SK-N-SH (cell line): ENCODE measurements around the gene GUCY2D. TPM values are rescaled to one million over a fixed set of nuclear protein-coding genes. Genes with fewer than 3 reads are reported as not detected.

Source experiments
- CTCF ChIA-PET: fragments of 300-600, 350-600 bp; formaldehyde crosslinking; extraction: SDS; loops from one replicate; lab custom pipeline; 2021; lab: Yijun Ruan, JAX
- POLR2A ChIA-PET: fragments of 350-600 bp; sonication (Branson Sonifier 250); formaldehyde crosslinking; extraction: SDS; loops from one replicate; lab custom pipeline; 2020; ENCODE audit warnings: antibody characterized with exemption, inconsistent platforms; lab: Yijun Ruan, JAX
- DNase-seq: peaks from one replicate; pipeline ENCODE4 v3.0.0; 2012
- H2AFZ ChIP-seq: fragments of 200-600 bp; sonication (generic); 2 replicates; pipeline ENCODE4 v1.8.1; 2016; ENCODE audit warnings: antibody characterized with exemption, mild to moderate bottlenecking, low read depth
- H3F3A ChIP-seq: fragments of 200-600 bp; sonication (generic); replicated peaks from 2 replicates; pipeline ENCODE3; 2016; ENCODE audit warnings: antibody characterized with exemption, mild to moderate bottlenecking; ENCODE audit not compliant: insufficient read depth
- H3K27ac ChIP-seq, 2 experiments: fragments of 200-500 bp in 1 of 2; fragments of 200-600 bp in 1 of 2; sonication (Bioruptor generic) in 1 of 2; sonication (generic), shearing (Covaris generic) in 1 of 2; 2 replicates each; pipeline versions ENCODE4 v1.5.1 to v1.6.1; 2014 to 2016; ENCODE audit warnings: low read depth in 2 of 2, inconsistent platforms in 1 of 2, low read length in 1 of 2, mild to moderate bottlenecking in 1 of 2, mixed read lengths in 1 of 2
- H3K27me3 ChIP-seq: fragments of 200-600 bp; sonication (generic), shearing (Covaris generic); 2 replicates; pipeline ENCODE4 v1.6.1; 2016; ENCODE audit warnings: mixed run types; ENCODE audit not compliant: insufficient read depth
- H3K36me3 ChIP-seq, 2 experiments: fragments of 200-500 bp in 1 of 2; fragments of 200-600 bp in 1 of 2; sonication (Bioruptor generic) in 1 of 2; sonication (generic) in 1 of 2; replicated peaks in 1 of 2; 2 replicates each; pipeline versions ENCODE3 to v1.5.1; 2014 to 2016; ENCODE audit warnings: low read length in 1 of 2, mild to moderate bottlenecking in 1 of 2; ENCODE audit not compliant: insufficient read depth in 2 of 2, control insufficient read depth in 1 of 2
- H3K4me1 ChIP-seq, 2 experiments: fragments of 200-500 bp in 1 of 2; fragments of 200-600 bp in 1 of 2; sonication (Bioruptor generic) in 1 of 2; sonication (generic), shearing (Covaris generic) in 1 of 2; 2 replicates each; pipeline versions ENCODE4 v1.5.1 to v1.6.1; 2014 to 2016; ENCODE audit warnings: low read depth in 1 of 2, low read length in 1 of 2, mixed run types in 1 of 2; ENCODE audit not compliant: insufficient read depth in 2 of 2, control insufficient read depth in 1 of 2
- H3K4me2 ChIP-seq: fragments of 200-600 bp; sonication (generic), shearing (Covaris generic); 2 replicates; pipeline ENCODE4 v1.6.1; 2017; ENCODE audit warnings: mixed run types
- H3K4me3 ChIP-seq, 2 experiments: fragments of 200-500 bp in 1 of 2; fragments of 200-600 bp in 1 of 2; sonication (Bioruptor generic) in 1 of 2; sonication (generic), shearing (Covaris generic) in 1 of 2; 2 replicates each; pipeline versions ENCODE4 v1.5.1 to v1.8.1; 2014 to 2016; ENCODE audit warnings: low read depth in 2 of 2, inconsistent platforms in 1 of 2, low read length in 1 of 2, mild to moderate bottlenecking in 1 of 2, mixed read lengths in 1 of 2, moderate library complexity in 1 of 2
- H3K79me2 ChIP-seq: fragments of 200-600 bp; sonication (generic); 2 replicates; pipeline ENCODE4 v1.8.1; 2017; ENCODE audit warnings: mild to moderate bottlenecking; ENCODE audit not compliant: insufficient read depth
- H3K9ac ChIP-seq: fragments of 200-600 bp; sonication (generic); 2 replicates; pipeline ENCODE4 v1.6.1; 2017; ENCODE audit warnings: mixed run types
- H3K9me2 ChIP-seq: fragments of 200-600 bp; sonication (generic); 2 replicates; pipeline ENCODE4 v1.6.1; 2017; ENCODE audit warnings: mixed run types
- H3K9me3 ChIP-seq: fragments of 200-600 bp; sonication (generic); 2 replicates; pipeline ENCODE4 v1.6.1; 2017; ENCODE audit warnings: mixed run types, mild to moderate bottlenecking, moderate library complexity
- H4K20me1 ChIP-seq: fragments of 200-600 bp; sonication (generic); 2 replicates; pipeline ENCODE4 v1.6.1; 2017; ENCODE audit warnings: mild to moderate bottlenecking, mixed run types; ENCODE audit not compliant: insufficient read depth
- EP300 ChIP-seq, 2 experiments: IDR thresholded peaks; 2 replicates each; pipeline versions ENCODE4 v1.4.0 to v1.6.1; 2012; ENCODE audit warnings: borderline replicate concordance in 1 of 2, low read depth in 1 of 2, low read length in 1 of 2
- EZH2phosphoT487 ChIP-seq: fragments of 200-600 bp; sonication (generic); IDR thresholded peaks from 2 replicates; pipeline ENCODE4 v1.6.1; 2017; ENCODE audit warnings: low read depth, mixed run types, mild to moderate bottlenecking, antibody characterized with exemption, moderate library complexity, borderline replicate concordance
- GABPA ChIP-seq: IDR thresholded peaks from 2 replicates; pipeline ENCODE4 v1.4.0; 2012; ENCODE audit warnings: low read depth, mild to moderate bottlenecking
- GATA2 ChIP-seq: sonication (generic); formaldehyde crosslinking; IDR thresholded peaks from 2 replicates; pipeline ENCODE4 v1.5.0; 2020; ENCODE audit warnings: mild to moderate bottlenecking, missing genetic modification reagents
- IRF3 ChIP-seq: fragments of 150-350 bp; IDR thresholded peaks from 2 replicates; pipeline ENCODE4 v1.6.1; 2016; ENCODE audit warnings: mild to moderate bottlenecking, low read depth, low read length
- JUND ChIP-seq: IDR thresholded peaks from 2 replicates; pipeline ENCODE4 v1.4.0; 2012
- MAX ChIP-seq: IDR thresholded peaks from 2 replicates; pipeline ENCODE4 v1.4.0; 2012; ENCODE audit warnings: low read depth
- MEF2A ChIP-seq: IDR thresholded peaks from 2 replicates; pipeline ENCODE4 v1.4.0; 2012; ENCODE audit warnings: low read depth, borderline replicate concordance
- MXI1 ChIP-seq: IDR thresholded peaks from 2 replicates; pipeline ENCODE4 v1.6.1; 2012; ENCODE audit warnings: mild to moderate bottlenecking, low read depth, low read length, improper control_type of control experiment
- RAD21 ChIP-seq: IDR thresholded peaks from 2 replicates; pipeline ENCODE4 v1.6.1; 2012; ENCODE audit warnings: mild to moderate bottlenecking, low read length
- REST ChIP-seq: IDR thresholded peaks from 2 replicates; pipeline ENCODE4 v1.6.1; 2012; ENCODE audit warnings: mild to moderate bottlenecking, low read depth, low read length, moderate library complexity
- RFX5 ChIP-seq: IDR thresholded peaks from 2 replicates; pipeline ENCODE4 v1.6.1; 2012; ENCODE audit warnings: mild to moderate bottlenecking, improper control_type of control experiment, low read length
- RXRA ChIP-seq: IDR thresholded peaks from 2 replicates; pipeline ENCODE4 v1.4.0; 2012; ENCODE audit warnings: low read depth, mild to moderate bottlenecking, borderline replicate concordance
- SIN3A ChIP-seq: IDR thresholded peaks from 2 replicates; pipeline ENCODE4 v1.6.1; 2012; ENCODE audit warnings: low read depth, mild to moderate bottlenecking, low read length, moderate library complexity, borderline replicate concordance
- TAF1 ChIP-seq: IDR thresholded peaks from 2 replicates; pipeline ENCODE4 v1.6.1; 2012; ENCODE audit warnings: low read depth, mild to moderate bottlenecking, low read length, moderate library complexity, borderline replicate concordance
- TEAD4 ChIP-seq: IDR thresholded peaks from 2 replicates; pipeline ENCODE4 v1.4.0; 2012; ENCODE audit warnings: mild to moderate bottlenecking, borderline replicate concordance; ENCODE audit not compliant: insufficient read depth
- USF1 ChIP-seq: IDR thresholded peaks from 2 replicates; pipeline ENCODE4 v1.4.0; 2012; ENCODE audit warnings: low read depth, borderline replicate concordance
- YY1 ChIP-seq: IDR thresholded peaks from 2 replicates; pipeline ENCODE4 v1.4.0; 2012; ENCODE audit warnings: low read depth, mild to moderate bottlenecking
- WGBS: methylation state at CpG from one replicate; pipeline ENCODE4 v1.1.6; 2017; ENCODE audit warnings: low lambda C conversion rate; 5-methylcytosine and 5-hydroxymethylcytosine counted together
- polyA plus RNA-seq, 3 experiments: library from polyadenylated mRNA; depleted of rRNA; stranded (reverse); fragments of >200 nt; gene quantifications; 2 replicates each; pipeline ENCODE4 v1.2.3, GENCODE V29; 2012
- TF ChIP-seq, protein P1 (sequence below): IDR thresholded peaks from 2 replicates; pipeline ENCODE4; 2012
- TF ChIP-seq, protein P2 (sequence below): fragments of 150-350 bp; IDR thresholded peaks from 2 replicates; pipeline ENCODE4 v1.6.1; 2017; ENCODE audit warnings: antibody characterized with exemption, low read length, low read depth, borderline replicate concordance

GUCY2D gene
- polyA plus RNA-seq, 1 of the 3 experiments (the other 2 are of a cell fraction), result not detected

DNA sequence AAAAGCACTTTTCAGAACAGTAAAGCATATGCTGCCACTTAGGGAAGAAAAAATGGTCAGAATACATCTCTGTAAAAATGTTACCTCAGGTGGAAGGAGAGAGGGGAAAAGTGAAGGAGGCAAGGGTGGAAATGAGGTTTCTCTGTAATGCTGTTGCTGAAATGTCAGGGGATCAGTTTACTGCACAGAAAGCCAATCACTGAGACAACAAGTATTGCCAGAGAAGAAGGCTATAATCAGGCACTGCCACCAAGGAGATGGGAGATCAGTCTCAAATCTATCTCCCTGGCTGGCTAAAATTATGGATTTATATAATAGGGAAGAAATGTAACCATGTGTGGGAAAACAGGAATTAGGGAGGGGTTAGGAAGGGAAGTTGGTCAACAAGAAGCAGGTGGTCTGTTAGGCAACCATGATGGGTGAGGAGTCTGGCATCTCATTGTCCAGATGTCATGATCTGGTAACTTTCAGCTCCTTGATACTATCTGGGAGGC is 27.7 kb upstream of the GUCY2D start (continued):
- TF ChIP-seq USF1 (no peak), GATA2 (CRISPR knock-in tag) (no peak), RFX5 (no peak), JUND (no peak), MEF2A (no peak)
- TF ChIP-seq, protein P1, sequence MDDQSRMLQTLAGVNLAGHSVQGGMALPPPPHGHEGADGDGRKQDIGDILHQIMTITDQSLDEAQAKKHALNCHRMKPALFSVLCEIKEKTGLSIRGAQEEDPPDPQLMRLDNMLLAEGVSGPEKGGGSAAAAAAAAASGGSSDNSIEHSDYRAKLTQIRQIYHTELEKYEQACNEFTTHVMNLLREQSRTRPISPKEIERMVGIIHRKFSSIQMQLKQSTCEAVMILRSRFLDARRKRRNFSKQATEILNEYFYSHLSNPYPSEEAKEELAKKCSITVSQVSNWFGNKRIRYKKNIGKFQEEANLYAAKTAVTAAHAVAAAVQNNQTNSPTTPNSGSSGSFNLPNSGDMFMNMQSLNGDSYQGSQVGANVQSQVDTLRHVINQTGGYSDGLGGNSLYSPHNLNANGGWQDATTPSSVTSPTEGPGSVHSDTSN, result no peak
- TF ChIP-seq, all 33 proteins: peak for 0

DNA sequence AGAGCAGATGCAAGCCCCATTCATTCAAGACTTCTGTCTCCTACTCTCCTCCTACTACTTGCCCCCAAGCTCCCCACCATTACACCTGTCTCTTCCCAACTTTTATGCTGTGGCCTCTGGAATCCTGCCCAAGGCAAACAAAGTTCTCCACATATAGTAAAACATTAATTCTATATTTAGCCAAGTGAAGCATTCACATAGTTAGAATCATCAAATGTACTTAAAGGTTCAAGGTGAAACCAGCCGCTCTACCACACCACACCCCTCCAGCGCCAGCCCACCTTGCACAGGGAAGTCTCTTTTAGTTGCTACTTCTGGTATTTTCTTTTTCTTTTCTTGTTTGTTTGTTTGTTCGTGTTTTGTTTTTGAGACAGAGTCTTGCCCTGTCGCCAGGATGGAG is 25.4 kb upstream of the GUCY2D start:
- peaks cover 5% of the 10 kb centered on the region for H3F3A ChIP-seq
- 80% methylated on average over 4 of the region's 4 CpGs for WGBS
- H3K27ac ChIP-seq, result no peak overlapping the region
- ChIA-PET CTCF (interaction anchor here (1.1 to 8.0 kb wide), 2 partner anchors 12 to 77 kb away, joined by 3 to 47 read pairs; no protein-coding TSS in a partner anchor), POLR2A (no interaction called here)
- no peaks in the 10 kb centered on the region for H4K20me1 ChIP-seq
- no peak for DNase-seq
- no peak overlapping the region for H3K4me2 ChIP-seq
- no peak overlapping the region for H3K9ac ChIP-seq
- no peaks in the 10 kb centered on the region for H3K79me2 ChIP-seq
- H2AFZ ChIP-seq, result no peak overlapping the region
- no peaks in the 10 kb centered on the region; the same call in 1 of the 2 replicates for H3K9me3 ChIP-seq
- H3K36me3 ChIP-seq, result no peaks in the 10 kb centered on the region
- H3K4me1 ChIP-seq, result no peaks in the 10 kb centered on the region
- H3K27me3 ChIP-seq, result no peaks in the 10 kb centered on the region
- no peaks in the 10 kb centered on the region for H3K9me2 ChIP-seq
- H3K4me3 ChIP-seq, result no peak overlapping the region
- no peak for TF ChIP-seq MEF2A
- TF ChIP-seq RXRA, result no peak
- TF ChIP-seq MXI1, result no peak
- TF ChIP-seq, protein P2, sequence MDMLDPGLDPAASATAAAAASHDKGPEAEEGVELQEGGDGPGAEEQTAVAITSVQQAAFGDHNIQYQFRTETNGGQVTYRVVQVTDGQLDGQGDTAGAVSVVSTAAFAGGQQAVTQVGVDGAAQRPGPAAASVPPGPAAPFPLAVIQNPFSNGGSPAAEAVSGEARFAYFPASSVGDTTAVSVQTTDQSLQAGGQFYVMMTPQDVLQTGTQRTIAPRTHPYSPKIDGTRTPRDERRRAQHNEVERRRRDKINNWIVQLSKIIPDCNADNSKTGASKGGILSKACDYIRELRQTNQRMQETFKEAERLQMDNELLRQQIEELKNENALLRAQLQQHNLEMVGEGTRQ, result no peak
- no peak for TF ChIP-seq IRF3
- no peak for TF ChIP-seq YY1
- TF ChIP-seq TEAD4, result no peak
- TF ChIP-seq MAX, result no peak
- TF ChIP-seq, protein P1, result no peak
- no peak for TF ChIP-seq RFX5
- TF ChIP-seq EP300 (IDR thresholded peaks at IDR 0.05; ENCODE audit: borderline replicate concordance in 1 of 2, low read depth in 1 of 2, low read length in 1 of 2), result no peak
- no peak for TF ChIP-seq GABPA
- no peak for TF ChIP-seq TAF1
- TF ChIP-seq SIN3A, result no peak
- TF ChIP-seq RAD21, result no peak
- no peak for TF ChIP-seq JUND
- TF ChIP-seq USF1, result no peak
- no peak for TF ChIP-seq EZH2phosphoT487
- TF ChIP-seq REST, result no peak
